MCF 10A (cell line): ENCODE measurements around the gene ORM2. TPM values are rescaled to one million over a fixed set of nuclear protein-coding genes. Genes with fewer than 3 reads are reported as not detected.

Experiments
- BruUV-seq: library from RNA; stranded (reverse); fragments of 400-500 nt; replicated peaks from 2 replicates; lab custom pipeline; 2021; lab: Mats Ljungman, UMichigan
- CTCF ChIA-PET: fragments of 300-600 bp; sonication (Branson Sonifier 250); formaldehyde crosslinking; extraction: SDS; loops from one replicate; lab custom pipeline; 2021; ENCODE audit warnings: antibody characterized with exemption, inconsistent platforms; lab: Yijun Ruan, JAX
- POLR2A ChIA-PET: fragments of 300-600, 350-650 bp; sonication (Branson Sonifier 250); formaldehyde crosslinking; extraction: SDS; loops from one replicate; lab custom pipeline; 2020; ENCODE audit warnings: antibody characterized with exemption, inconsistent platforms; lab: Yijun Ruan, JAX
- DNase-seq: peaks from one replicate; pipeline ENCODE4 v3.0.0-alpha.2; 2018; ENCODE audit not compliant: unreplicated experiment
- H3K27ac Mint-ChIP-seq: one replicate; pipeline ENCODE4 v1.8.0; 2022; ENCODE audit warnings: mild to moderate bottlenecking, low read depth, mixed read lengths; ENCODE audit not compliant: unreplicated experiment
- H3K27me3 Mint-ChIP-seq: one replicate; pipeline ENCODE4 v1.8.0; 2022; ENCODE audit warnings: mixed read lengths; ENCODE audit not compliant: insufficient read depth, unreplicated experiment
- H3K36me3 Mint-ChIP-seq: one replicate; pipeline ENCODE4 v1.8.0; 2022; ENCODE audit warnings: mild to moderate bottlenecking, moderate library complexity, mixed read lengths; ENCODE audit not compliant: insufficient read depth, unreplicated experiment
- H3K4me1 Mint-ChIP-seq: one replicate; pipeline ENCODE4 v1.8.0; 2022; ENCODE audit warnings: mixed read lengths; ENCODE audit not compliant: insufficient read depth, unreplicated experiment
- H3K4me3 Mint-ChIP-seq: one replicate; pipeline ENCODE4 v1.8.0; 2022; ENCODE audit warnings: mild to moderate bottlenecking, moderate library complexity, mixed read lengths; ENCODE audit not compliant: unreplicated experiment
- H3K9me3 Mint-ChIP-seq: one replicate; pipeline ENCODE4 v1.8.0; 2022; ENCODE audit warnings: mixed read lengths; ENCODE audit not compliant: unreplicated experiment
- CTCF ChIP-seq: fragments of 200-600 bp; IDR thresholded peaks from one replicate; pipeline ENCODE4 v1.8.0; 2022; ENCODE audit warnings: antibody characterized with exemption, mild to moderate bottlenecking; ENCODE audit not compliant: unreplicated experiment
- intact Hi-C: fragments of 100-400 bp; cut with micrococcal nuclease; formaldehyde crosslinking; loops from 2 replicates; pipeline ENCODE4 v1.14.1; 2022
- total RNA-seq: library from RNA; stranded (reverse); gene quantifications from 2 replicates; pipeline ENCODE4 v1.2.3, GENCODE V29; 2022

Gene ORM2
- total RNA-seq, 1 experiment from 2014 or later = not detected

GRCh38 chr9:114285166-114285867 is 44.4 kb upstream of the ORM2 start:
- Mint-ChIP-seq H3K27me3 (no peaks in the 10 kb centered on the region), H3K4me1 (peaks cover 30% of the 10 kb centered on the region), H3K4me3 (no peak overlapping the region), H3K36me3 (no peaks in the 10 kb centered on the region), H3K9me3 (no peaks in the 10 kb centered on the region), H3K27ac (no peak overlapping the region)
- DNase-seq = peak; percentile 68
- intact Hi-C loops = no loop called here
- no TSS peak for BruUV-seq
- TF ChIP-seq CTCF = no peak
- POLR2A ChIA-PET = no interaction called here
- CTCF ChIA-PET = interaction anchor here (0.6 to 4.2 kb wide), 9 partner anchors 9 to 203 kb away, joined by 3 to 28 read pairs (median 5); partner anchors contain the start of gene COL27A1

GRCh38 chr9:114286146-114286679 is 43.5 kb upstream of the ORM2 start:
- Mint-ChIP-seq H3K36me3 (peaks cover 4% of the 10 kb centered on the region), H3K4me1 (peaks cover 26% of the 10 kb centered on the region), H3K9me3 (no peaks in the 10 kb centered on the region), H3K27ac (no peak overlapping the region), H3K4me3 (no peak overlapping the region), H3K27me3 (no peaks in the 10 kb centered on the region)
- TF ChIP-seq CTCF = no peak
- no peak for DNase-seq
- BruUV-seq = no TSS peak
- intact Hi-C loops = no loop called here
- CTCF ChIA-PET = interaction anchor here (0.7 to 4.2 kb wide), 8 partner anchors 18 to 204 kb away, joined by 3 to 28 read pairs (median 6); partner anchors contain the start of gene COL27A1
- POLR2A ChIA-PET = no interaction called here

GRCh38 chr9:114287001-114287762 is 42.5 kb upstream of the ORM2 start:
- intact Hi-C loops = no loop called here
- H3K36me3 Mint-ChIP-seq = peaks cover 6% of the 10 kb centered on the region
- TF ChIP-seq CTCF = no peak
- CTCF ChIA-PET = interaction anchor here (1.0 to 8.7 kb wide), 6 partner anchors 8 to 205 kb away, joined by 3 to 160 read pairs (median 22); partner anchors contain the start of gene COL27A1
- BruUV-seq = no TSS peak
- H3K4me1 Mint-ChIP-seq = peaks cover 25% of the 10 kb centered on the region
- H3K4me3 Mint-ChIP-seq = no peak overlapping the region
- H3K27ac Mint-ChIP-seq = no peak overlapping the region
- H3K9me3 Mint-ChIP-seq = no peaks in the 10 kb centered on the region
- POLR2A ChIA-PET = interaction anchor here (0.7 to 1.2 kb wide), 2 partner anchors 115 to 959 kb away, joined by 3 to 5 read pairs; no protein-coding TSS in a partner anchor
- no peak for DNase-seq
- H3K27me3 Mint-ChIP-seq = no peaks in the 10 kb centered on the region

GRCh38 chr9:114287763-114288192 is 41.9 kb upstream of the ORM2 start:
- Mint-ChIP-seq H3K4me3 (no peak overlapping the region), H3K27me3 (no peaks in the 10 kb centered on the region), H3K9me3 (no peaks in the 10 kb centered on the region), H3K27ac (no peak overlapping the region), H3K4me1 (peaks cover 19% of the 10 kb centered on the region), H3K36me3 (peaks cover 6% of the 10 kb centered on the region)
- no TSS peak for BruUV-seq
- POLR2A ChIA-PET = interaction anchor here (0.7 to 1.3 kb wide), 4 partner anchors 84 to 958 kb away, joined by 3 to 5 read pairs (median 4); no protein-coding TSS in a partner anchor
- CTCF ChIA-PET = interaction anchor here (0.6 to 8.7 kb wide), 7 partner anchors 9 to 482 kb away, joined by 3 to 160 read pairs (median 6); partner anchors contain the start of gene COL27A1
- intact Hi-C loops = no loop called here
- no peak for TF ChIP-seq CTCF
- no peak for DNase-seq
